GM23338 (cell line): ENCODE data around the gene KRTAP20-1. TPM values are rescaled to one million over a fixed set of nuclear protein-coding genes. Genes with fewer than 3 reads are reported as not detected.
A peak's percentile ranks its signal among the peaks of the same experiment; 100 is the strongest.

Source experiments
- ATAC-seq: fragments of 200-7000 bp; cut with Tn5 transposase; 3 replicates; pipeline ENCODE4 v1.9.1; 2020
- DNase-seq: peaks from one replicate; pipeline ENCODE4 v3.0.0-alpha.2; 2015; ENCODE audit warnings: low spot score
- H2AFZ ChIP-seq: fragments of 200-600 bp; sonication (generic); 2 replicates; pipeline ENCODE4 v1.8.0; 2016; ENCODE audit warnings: antibody characterized with exemption, mild to moderate bottlenecking, moderate library complexity
- H3F3A ChIP-seq: fragments of 200-600 bp; sonication (generic); replicated peaks from 2 replicates; pipeline ENCODE4 v1.8.0; 2017; ENCODE audit warnings: antibody characterized with exemption, mixed run types, low read depth
- H3K27ac ChIP-seq: fragments of 200-600 bp; sonication (generic); 2 replicates; pipeline ENCODE4 v1.6.1; 2016; ENCODE audit warnings: low read depth
- H3K27me3 ChIP-seq: fragments of 200-600 bp; sonication (generic); 2 replicates; pipeline ENCODE4 v1.8.0; 2016; ENCODE audit warnings: mild to moderate bottlenecking, mixed run types, moderate library complexity; ENCODE audit not compliant: insufficient read depth
- H3K36me3 ChIP-seq: fragments of 200-600 bp; sonication (generic); 2 replicates; pipeline ENCODE4 v1.8.0; 2016; ENCODE audit warnings: mild to moderate bottlenecking; ENCODE audit not compliant: insufficient read depth
- H3K4me1 ChIP-seq: fragments of 200-600 bp; sonication (generic); 2 replicates; pipeline ENCODE4 v1.8.0; 2016; ENCODE audit warnings: mild to moderate bottlenecking, moderate library complexity; ENCODE audit not compliant: insufficient read depth
- H3K4me2 ChIP-seq: fragments of 200-600 bp; sonication (generic); 2 replicates; pipeline ENCODE4 v1.7.1; 2017; ENCODE audit warnings: mixed run types
- H3K4me3 ChIP-seq: fragments of 200-600 bp; sonication (generic); 2 replicates; pipeline ENCODE4 v1.6.1; 2016; ENCODE audit warnings: mixed run types
- H3K79me2 ChIP-seq: fragments of 200-600 bp; sonication (generic); replicated peaks from 2 replicates; pipeline ENCODE4 v1.8.0; 2017; ENCODE audit warnings: mild to moderate bottlenecking; ENCODE audit not compliant: insufficient read depth
- H3K9me2 ChIP-seq: fragments of 200-600 bp; sonication (generic); 2 replicates; pipeline ENCODE4 v1.8.0; 2017; ENCODE audit not compliant: insufficient read depth
- H4K20me1 ChIP-seq: fragments of 200-600 bp; sonication (generic); replicated peaks from 2 replicates; pipeline ENCODE4 v1.8.0; 2017; ENCODE audit warnings: mild to moderate bottlenecking; ENCODE audit not compliant: insufficient read depth
- H3K27ac Mint-ChIP-seq: 2 replicates; pipeline ENCODE4 v1.8.0; 2020; ENCODE audit warnings: inconsistent platforms, mild to moderate bottlenecking, moderate library complexity, mixed read lengths
- H3K27me3 Mint-ChIP-seq: 3 replicates; pipeline ENCODE4 v1.8.0; 2022; ENCODE audit warnings: low read depth, mild to moderate bottlenecking, moderate library complexity, mixed read lengths, inconsistent platforms; ENCODE audit not compliant: insufficient read depth, poor library complexity
- H3K36me3 Mint-ChIP-seq: 3 replicates; pipeline ENCODE4 v1.8.0; 2021; ENCODE audit warnings: low read depth, mild to moderate bottlenecking, inconsistent platforms, moderate library complexity, mixed read lengths
- H3K4me1 Mint-ChIP-seq: 3 replicates; pipeline ENCODE4 v1.8.0; 2020; ENCODE audit warnings: mild to moderate bottlenecking, inconsistent platforms, mixed read lengths
- H3K4me3 Mint-ChIP-seq: 3 replicates; pipeline ENCODE4 v1.8.0; 2021; ENCODE audit warnings: moderate library complexity, mild to moderate bottlenecking, inconsistent platforms, mixed read lengths
- H3K9me3 Mint-ChIP-seq: 3 replicates; pipeline ENCODE4 v1.8.0; 2020; ENCODE audit warnings: moderate library complexity, mild to moderate bottlenecking, inconsistent platforms, mixed read lengths
- EZH2 ChIP-seq: fragments of 200-600 bp; sonication (generic); IDR thresholded peaks from one replicate; pipeline ENCODE4 v1.8.0; 2017; ENCODE audit warnings: antibody characterized with exemption, mild to moderate bottlenecking, low read depth; ENCODE audit not compliant: unreplicated experiment
- EZH2phosphoT487 ChIP-seq: fragments of 200-600 bp; sonication (generic); IDR thresholded peaks from one replicate; pipeline ENCODE4 v1.8.1; 2018; ENCODE audit warnings: antibody characterized with exemption; ENCODE audit not compliant: unreplicated experiment
- JUNB ChIP-seq: IDR thresholded peaks from one replicate; pipeline ENCODE4 v1.6.1; 2016; ENCODE audit warnings: antibody characterized with exemption; ENCODE audit not compliant: unreplicated experiment
- NANOG ChIP-seq: IDR thresholded peaks from 2 replicates; pipeline ENCODE4 v1.6.1; 2016; ENCODE audit warnings: antibody characterized with exemption, borderline replicate concordance
- POLR2AphosphoS5 ChIP-seq: IDR thresholded peaks from 2 replicates; pipeline ENCODE4 v1.6.1; 2016; ENCODE audit warnings: antibody characterized with exemption, low read depth
- STAT1 ChIP-seq: IDR thresholded peaks from one replicate; pipeline ENCODE4 v1.6.1; 2016; ENCODE audit warnings: antibody characterized with exemption; ENCODE audit not compliant: unreplicated experiment
- polyA plus RNA-seq: library from polyadenylated mRNA; unstranded; fragments of >200 nt; fragmentation: Nextera tagmentation; extraction: Ambion mirVana; gene quantifications from 2 replicates; pipeline ENCODE4 v1.2.1, GENCODE V29; 2016
- total RNA-seq: library from RNA; depleted of rRNA; stranded (reverse); fragments of >200 nt; shearing (Covaris generic); gene quantifications from 2 replicates; pipeline ENCODE4 v1.2.3, GENCODE V29; 2014
- TF ChIP-seq, protein P1 (sequence below): IDR thresholded peaks from one replicate; pipeline ENCODE4 v1.6.1; 2018; ENCODE audit warnings: antibody characterized with exemption; ENCODE audit not compliant: unreplicated experiment
- TF ChIP-seq, protein P2 (sequence below): IDR thresholded peaks from 2 replicates; pipeline ENCODE4 v1.6.1; 2016; ENCODE audit warnings: antibody characterized with exemption

KRTAP20-1 gene
- total and polyA plus RNA-seq, 2 experiments from 2014 or later: not detected

- Mint-ChIP-seq H3K27ac (no peak overlapping the region), H3K4me3 (no peak overlapping the region), H3K9me3 (no peaks in the 10 kb centered on the region), H3K4me1 (no peaks in the 10 kb centered on the region), H3K36me3 (no peaks in the 10 kb centered on the region), H3K27me3 (no peaks in the 10 kb centered on the region)
- ATAC-seq (no peak), DNase-seq (peak; percentile 15)
- no peaks in the 10 kb centered on the region for H4K20me1 ChIP-seq
- H3K4me3 ChIP-seq: no peak overlapping the region
- H3K4me1 ChIP-seq: no peaks in the 10 kb centered on the region
- H3F3A ChIP-seq: no peaks in the 10 kb centered on the region
- H3K79me2 ChIP-seq: no peaks in the 10 kb centered on the region
- H3K4me2 ChIP-seq: no peak overlapping the region
- H3K27me3 ChIP-seq: no peaks in the 10 kb centered on the region
- H2AFZ ChIP-seq: 0 out of 2 replicates have a peak overlapping the region, but pooled peaks have one; percentile 3
- no peaks in the 10 kb centered on the region for H3K36me3 ChIP-seq
- no peak for TF ChIP-seq NANOG
- no peak for TF ChIP-seq POLR2AphosphoS5
- H3K9me2 ChIP-seq: peaks cover 5% of the 10 kb centered on the region; the same call in 1 of the 2 replicates
- H3K27ac ChIP-seq: no peak overlapping the region
Measured at GRCh38 chr21:30579346-30579745, 36.9 kb upstream of the KRTAP20-1 start.

DNA sequence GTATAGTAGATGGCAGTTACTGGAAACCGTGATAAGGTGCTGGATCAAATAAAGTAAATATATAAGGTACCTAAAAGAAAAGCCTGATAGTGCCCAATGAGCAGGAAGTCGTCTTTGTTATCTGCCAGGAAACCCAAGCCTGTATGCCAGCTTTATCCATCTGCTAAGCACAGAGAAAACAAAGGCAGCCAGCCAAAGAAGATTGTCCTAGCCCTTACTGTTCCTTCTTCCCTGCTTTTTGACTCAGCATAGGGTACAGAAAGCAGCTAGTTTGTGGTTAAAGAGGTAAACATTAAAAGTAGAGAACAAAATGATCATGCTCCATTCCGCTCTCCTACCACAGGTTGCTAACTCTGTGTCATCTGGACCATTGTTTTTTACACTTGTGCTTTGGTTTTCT, 36.1 kb upstream of the KRTAP20-1 start:
- H3K36me3 ChIP-seq: no peaks in the 10 kb centered on the region
- no peaks in the 10 kb centered on the region for H3F3A ChIP-seq
- no peak for ATAC-seq
- no peaks in the 10 kb centered on the region for H3K4me1 ChIP-seq
- Mint-ChIP-seq H3K27me3 (no peaks in the 10 kb centered on the region), H3K36me3 (no peaks in the 10 kb centered on the region), H3K4me3 (no peak overlapping the region), H3K27ac (no peak overlapping the region), H3K4me1 (no peaks in the 10 kb centered on the region), H3K9me3 (no peaks in the 10 kb centered on the region)
- H4K20me1 ChIP-seq: no peaks in the 10 kb centered on the region
- no peak overlapping the region for H2AFZ ChIP-seq
- no peak overlapping the region for H3K27ac ChIP-seq
- H3K4me3 ChIP-seq: no peak overlapping the region
- H3K4me2 ChIP-seq: no peak overlapping the region
- H3K27me3 ChIP-seq: no peaks in the 10 kb centered on the region
- TF ChIP-seq EZH2phosphoT487 (no peak), EZH2 (no peak), JUNB (no peak), STAT1 (no peak)
- TF ChIP-seq, protein P1, sequence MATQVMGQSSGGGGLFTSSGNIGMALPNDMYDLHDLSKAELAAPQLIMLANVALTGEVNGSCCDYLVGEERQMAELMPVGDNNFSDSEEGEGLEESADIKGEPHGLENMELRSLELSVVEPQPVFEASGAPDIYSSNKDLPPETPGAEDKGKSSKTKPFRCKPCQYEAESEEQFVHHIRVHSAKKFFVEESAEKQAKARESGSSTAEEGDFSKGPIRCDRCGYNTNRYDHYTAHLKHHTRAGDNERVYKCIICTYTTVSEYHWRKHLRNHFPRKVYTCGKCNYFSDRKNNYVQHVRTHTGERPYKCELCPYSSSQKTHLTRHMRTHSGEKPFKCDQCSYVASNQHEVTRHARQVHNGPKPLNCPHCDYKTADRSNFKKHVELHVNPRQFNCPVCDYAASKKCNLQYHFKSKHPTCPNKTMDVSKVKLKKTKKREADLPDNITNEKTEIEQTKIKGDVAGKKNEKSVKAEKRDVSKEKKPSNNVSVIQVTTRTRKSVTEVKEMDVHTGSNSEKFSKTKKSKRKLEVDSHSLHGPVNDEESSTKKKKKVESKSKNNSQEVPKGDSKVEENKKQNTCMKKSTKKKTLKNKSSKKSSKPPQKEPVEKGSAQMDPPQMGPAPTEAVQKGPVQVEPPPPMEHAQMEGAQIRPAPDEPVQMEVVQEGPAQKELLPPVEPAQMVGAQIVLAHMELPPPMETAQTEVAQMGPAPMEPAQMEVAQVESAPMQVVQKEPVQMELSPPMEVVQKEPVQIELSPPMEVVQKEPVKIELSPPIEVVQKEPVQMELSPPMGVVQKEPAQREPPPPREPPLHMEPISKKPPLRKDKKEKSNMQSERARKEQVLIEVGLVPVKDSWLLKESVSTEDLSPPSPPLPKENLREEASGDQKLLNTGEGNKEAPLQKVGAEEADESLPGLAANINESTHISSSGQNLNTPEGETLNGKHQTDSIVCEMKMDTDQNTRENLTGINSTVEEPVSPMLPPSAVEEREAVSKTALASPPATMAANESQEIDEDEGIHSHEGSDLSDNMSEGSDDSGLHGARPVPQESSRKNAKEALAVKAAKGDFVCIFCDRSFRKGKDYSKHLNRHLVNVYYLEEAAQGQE: no peak
- TF ChIP-seq, protein P2, sequence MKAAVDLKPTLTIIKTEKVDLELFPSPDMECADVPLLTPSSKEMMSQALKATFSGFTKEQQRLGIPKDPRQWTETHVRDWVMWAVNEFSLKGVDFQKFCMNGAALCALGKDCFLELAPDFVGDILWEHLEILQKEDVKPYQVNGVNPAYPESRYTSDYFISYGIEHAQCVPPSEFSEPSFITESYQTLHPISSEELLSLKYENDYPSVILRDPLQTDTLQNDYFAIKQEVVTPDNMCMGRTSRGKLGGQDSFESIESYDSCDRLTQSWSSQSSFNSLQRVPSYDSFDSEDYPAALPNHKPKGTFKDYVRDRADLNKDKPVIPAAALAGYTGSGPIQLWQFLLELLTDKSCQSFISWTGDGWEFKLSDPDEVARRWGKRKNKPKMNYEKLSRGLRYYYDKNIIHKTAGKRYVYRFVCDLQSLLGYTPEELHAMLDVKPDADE: no peak
- H3K79me2 ChIP-seq: no peaks in the 10 kb centered on the region
- DNase-seq: no peak
- H3K9me2 ChIP-seq: peaks cover 5% of the 10 kb centered on the region; the same call in 1 of the 2 replicates
